Gastrocnemius medialis (tissue), 4 donors: ENCODE results near the gene HDHD5. TPM values are rescaled to one million over a fixed set of nuclear protein-coding genes. Genes with fewer than 3 reads are reported as not detected.

Experiments used
- ATAC-seq, 2 donors: fragments of 150-250 bp; one replicate each; pipeline ENCODE4 v1.9.1; 2016
- DNase-seq, 2 donors: peaks; one replicate each; pipeline ENCODE4 v3.0.0-alpha.2; 2019
- H3K27ac ChIP-seq, 4 donors: fragments of 200-600 bp; sonication (generic); 1 replicate in 1 of 4; 2 replicates in 3 of 4; pipeline ENCODE4 v1.5.1; 2016 to 2018; ENCODE audit warnings: mild to moderate bottlenecking in 2 of 4, moderate library complexity in 1 of 4
- H3K27me3 ChIP-seq, 3 donors: fragments of 200-600 bp; sonication (generic) in 2 of 3; 1 replicate in 1 of 3; 2 replicates in 2 of 3; pipeline versions ENCODE4 v1.5.1 to v1.6.0; 2016 to 2019; ENCODE audit warnings: mild to moderate bottlenecking in 1 of 3, moderate library complexity in 1 of 3
- H3K36me3 ChIP-seq, 2 donors: fragments of 200-600 bp; sonication (generic) in 1 of 2; one replicate each; pipeline ENCODE4 v1.5.1; 2017 to 2018
- H3K4me1 ChIP-seq, 2 donors: fragments of 200-600 bp; sonication (generic) in 1 of 2; one replicate each; pipeline ENCODE4 v1.5.1; 2016 to 2017; ENCODE audit warnings: mild to moderate bottlenecking in 2 of 2
- H3K4me3 ChIP-seq, 4 donors: fragments of 200-600 bp; sonication (generic) in 3 of 4; 1 replicate in 1 of 4; 2 replicates in 3 of 4; pipeline ENCODE4 v1.5.1; 2016 to 2019; ENCODE audit warnings: mild to moderate bottlenecking in 2 of 4
- H3K9me3 ChIP-seq, 3 donors: fragments of 200-600 bp; sonication (generic) in 2 of 3; 1 replicate in 1 of 3; 2 replicates in 2 of 3; pipeline ENCODE4 v1.5.1; 2016 to 2019
- CTCF ChIP-seq, 5 experiments: fragments of 450-650 bp in 3 of 5; fragments of 200-600 bp in 2 of 5; sonication (generic) in 2 of 5; IDR thresholded peaks in 4 of 5; conservative IDR thresholded peaks in 1 of 5; 1 replicate in 4 of 5; 2 replicates in 1 of 5; pipeline ENCODE4 v1.5.1; 2016 to 2019; ENCODE audit warnings: antibody characterized with exemption in 5 of 5, mild to moderate bottlenecking in 3 of 5, moderate library complexity in 3 of 5
- POLR2A ChIP-seq, 2 donors: fragments of 450-650 bp; IDR thresholded peaks; one replicate each; pipeline ENCODE4 v1.6.1; 2017; ENCODE audit warnings: antibody characterized with exemption in 2 of 2, mild to moderate bottlenecking in 2 of 2, moderate library complexity in 2 of 2
- in situ Hi-C, 4 donors: fragments of 200-750 bp; cut with MboI; loops; one replicate each; pipeline versions ENCODE4 v1.15.0 to v1.8.0; 2017; ENCODE audit warnings: low sequenced_read_pairs in 4 of 4
- intact Hi-C: fragments of 100-400 bp; cut with DNase I; formaldehyde crosslinking; loops from one replicate; pipeline ENCODE4 v1.15.1; 2023; ENCODE audit warnings: low total_unique reads
- total RNA-seq, 4 donors: library from RNA; depleted of rRNA; stranded (reverse); fragments of >200 nt; gene quantifications; one replicate each; pipeline versions ENCODE4 v1.1.0 to v1.2.3, GENCODE V29; 2016

Gene HDHD5
- total RNA-seq, 4 donors from 2014 or later: 32.0 to 38.5 (median 35.1) TPM

GRCh38 chr22:17167486-17167885 lies 8.4 kb upstream of the HDHD5 start:
- Histone ChIP-seq H3K36me3 (no peaks in the 10 kb centered on the region), H3K27me3 (no peaks in the 10 kb centered on the region), H3K4me1 (peaks cover 10 to 18% of the 10 kb centered on the region in 2 donors), H3K27ac (peak overlapping the region in 3 of 4 donors; percentile 58 to 63 (median 58)), H3K4me3 (no peak overlapping the region), H3K9me3 (no peaks in the 10 kb centered on the region)
- TF ChIP-seq POLR2A (IDR thresholded peaks at IDR 0.05): no peak
- TF ChIP-seq CTCF (IDR thresholded peaks at IDR 0.05 in 4 of 5, conservative IDR thresholded peaks at IDR 0.05 in 1 of 5): no peak
- intact Hi-C loops: no loop called here
- in situ Hi-C loops: loop anchor here in 2 of 4 donors (10.0 to 25.0 kb wide), 3 partner anchors 93 to 470 kb away; partner anchors contain the start of genes ATP6V1E1 (in 1 of the 2) and BCL2L13 (in 1 of the 2)
- DNase-seq: peak; percentile 33 to 77
- peak in 1 of 2 donors; percentile 18 for ATAC-seq

- Histone ChIP-seq H3K9me3 (no peaks in the 10 kb centered on the region), H3K4me1 (peaks cover 11 to 19% of the 10 kb centered on the region in 2 donors), H3K27me3 (no peaks in the 10 kb centered on the region), H3K27ac (no peak overlapping the region), H3K4me3 (no peak overlapping the region), H3K36me3 (no peaks in the 10 kb centered on the region)
- in situ Hi-C loops: loop anchor here in 2 of 4 donors (10.0 to 25.0 kb wide), 3 partner anchors 90 to 473 kb away; partner anchors contain the start of genes ATP6V1E1 (in 1 of the 2) and BCL2L13 (in 1 of the 2)
- TF ChIP-seq CTCF (IDR thresholded peaks at IDR 0.05 in 4 of 5, conservative IDR thresholded peaks at IDR 0.05 in 1 of 5) (no peak), POLR2A (IDR thresholded peaks at IDR 0.05) (no peak)
- ATAC-seq (no peak), DNase-seq (no peak)
- intact Hi-C loops: no loop called here
Observed at GRCh38 chr22:17164392-17165024, 5.4 kb upstream of the HDHD5 start.

GRCh38 chr22:17162731-17163130 lies 3.7 kb upstream of the HDHD5 start:
- Histone ChIP-seq H3K27me3 (no peaks in the 10 kb centered on the region), H3K36me3 (no peaks in the 10 kb centered on the region), H3K4me1 (peaks cover 15 to 24% of the 10 kb centered on the region in 2 donors), H3K9me3 (no peaks in the 10 kb centered on the region), H3K27ac (no peak overlapping the region), H3K4me3 (no peak overlapping the region)
- no peak for ATAC-seq
- TF ChIP-seq CTCF (IDR thresholded peaks at IDR 0.05 in 4 of 5, conservative IDR thresholded peaks at IDR 0.05 in 1 of 5) (no peak), POLR2A (IDR thresholded peaks at IDR 0.05) (no peak)
- intact Hi-C loops: no loop called here
- no peak for DNase-seq
- in situ Hi-C loops: loop anchor here in 2 of 4 donors (10.0 to 25.0 kb wide), 3 partner anchors 88 to 475 kb away; partner anchors contain the start of genes ATP6V1E1 (in 1 of the 2) and BCL2L13 (in 1 of the 2)

- intact Hi-C loops: no loop called here
Observed at GRCh38 chr22:17161991-17162390, 2.9 kb upstream of the HDHD5 start.

More at GRCh38 chr22:17161991-17162390, 2.9 kb upstream of the HDHD5 start:
- no peaks in the 10 kb centered on the region for H3K27me3 ChIP-seq
- no peak overlapping the region for H3K4me3 ChIP-seq
- no peak for TF ChIP-seq CTCF (IDR thresholded peaks at IDR 0.05 in 4 of 5, conservative IDR thresholded peaks at IDR 0.05 in 1 of 5)
- no peak for TF ChIP-seq POLR2A (IDR thresholded peaks at IDR 0.05)
- ATAC-seq (no peak), DNase-seq (no peak)
- H3K27ac ChIP-seq: no peak overlapping the region
- no peaks in the 10 kb centered on the region for H3K9me3 ChIP-seq
- in situ Hi-C loops: loop anchor here in 2 of 4 donors (10.0 to 25.0 kb wide), 3 partner anchors 87 to 475 kb away; partner anchors contain the start of genes ATP6V1E1 (in 1 of the 2) and BCL2L13 (in 1 of the 2)
- peaks cover 19 to 23% of the 10 kb centered on the region in 2 donors for H3K4me1 ChIP-seq
- H3K36me3 ChIP-seq: no peaks in the 10 kb centered on the region
